D341Med (cell line): ENCODE results near the gene MRE11.
"Not testable (repeated sequence)": the region's sequence is repeated elsewhere in the genome, so short reads cannot be mapped to it uniquely, and the experiment has no call there.

Experiments used
- DNase-seq: peaks from one replicate; pipeline ENCODE4 v3.0.0; 2012; ENCODE audit warnings: low spot score

MRE11 gene

GRCh38 chr11:94506513-94506912 is 12.9 kb upstream of the MRE11 start:
- DNase-seq, result not testable (repeated sequence)

DNA sequence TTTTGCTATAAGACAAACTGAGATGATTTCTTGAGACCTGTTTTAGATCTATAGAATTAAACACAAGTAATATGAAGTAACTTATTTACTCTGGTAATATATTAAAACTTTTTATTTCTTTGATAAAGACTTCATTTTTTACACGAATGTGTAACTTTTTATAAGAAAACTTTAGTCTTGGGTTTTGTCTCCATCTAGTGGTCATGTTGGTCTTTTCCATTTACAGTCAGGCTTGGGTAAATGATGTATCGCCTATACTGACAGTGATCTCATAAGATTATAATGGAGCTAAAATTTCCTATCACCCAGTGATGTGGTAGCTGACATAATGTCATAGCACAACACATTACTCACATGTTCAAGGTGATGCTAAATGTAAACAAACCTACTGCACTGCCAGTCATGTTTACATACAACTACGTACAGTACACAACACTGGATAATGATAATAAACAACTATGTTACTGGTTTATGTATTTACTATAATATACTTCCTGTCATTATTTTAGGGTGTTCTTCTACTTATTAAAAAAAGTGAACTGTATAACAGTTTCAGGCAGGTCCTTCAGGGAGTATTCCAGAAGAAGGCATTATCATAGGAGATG is 11.1 kb upstream of the MRE11 start:
- peak; percentile 41 for DNase-seq

- DNase-seq, result no peak
Measured at GRCh38 chr11:94501522-94501921, 7.9 kb upstream of the MRE11 start.

GRCh38 chr11:94500181-94500580 is 6.5 kb upstream of the MRE11 start:
- no peak for DNase-seq

DNA sequence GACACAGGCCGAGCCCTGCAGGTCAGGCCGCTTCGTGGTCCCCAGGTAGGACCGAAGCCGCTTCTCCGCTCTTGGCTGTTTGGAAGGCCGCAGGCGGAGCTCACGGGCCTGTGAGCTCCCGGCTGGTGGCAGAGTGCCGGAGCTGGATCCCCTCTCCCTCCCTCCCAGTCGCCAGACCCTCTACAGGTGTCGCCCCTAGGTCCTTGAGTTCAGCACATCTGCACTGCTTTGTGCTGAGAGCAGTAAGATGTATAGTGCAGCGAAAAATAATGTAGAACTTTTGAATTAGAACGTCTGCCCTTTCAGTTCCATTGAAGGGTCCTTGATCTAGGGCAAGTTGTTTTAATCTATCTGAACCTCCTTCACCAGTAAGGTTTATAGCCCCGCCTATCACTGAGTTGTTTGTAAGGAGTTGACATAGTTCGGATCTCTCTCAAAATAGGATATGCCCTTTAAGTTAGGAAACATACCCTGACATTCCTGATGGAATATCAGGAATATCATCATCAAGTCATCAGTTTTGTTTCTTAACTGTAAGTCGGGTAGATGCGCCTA is 559 bp upstream of the MRE11 start:
- DNase-seq, result no peak

GRCh38 chr11:94486068-94486467 is 7.6 kb downstream of the MRE11 start:
- no peak for DNase-seq

DNA sequence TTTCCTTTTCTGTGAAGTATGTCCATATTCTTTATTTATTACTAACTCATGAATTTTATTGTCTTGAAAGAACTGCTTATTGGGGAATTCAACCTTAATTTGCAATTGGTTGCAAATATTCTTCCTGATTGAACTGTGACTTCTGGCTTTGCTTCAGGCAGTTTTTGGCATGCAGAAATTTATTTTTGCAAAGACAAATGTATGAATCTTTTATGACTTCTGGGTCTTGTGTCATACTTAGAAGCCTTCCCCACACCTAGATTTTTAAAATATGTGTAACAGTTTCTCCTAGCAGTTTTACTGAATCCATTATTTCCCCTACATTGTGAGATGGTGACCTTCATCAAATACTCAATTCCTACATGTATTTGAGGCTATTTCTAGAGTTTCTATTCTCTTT is 12.3 kb downstream of the MRE11 start:
- no peak for DNase-seq

DNA sequence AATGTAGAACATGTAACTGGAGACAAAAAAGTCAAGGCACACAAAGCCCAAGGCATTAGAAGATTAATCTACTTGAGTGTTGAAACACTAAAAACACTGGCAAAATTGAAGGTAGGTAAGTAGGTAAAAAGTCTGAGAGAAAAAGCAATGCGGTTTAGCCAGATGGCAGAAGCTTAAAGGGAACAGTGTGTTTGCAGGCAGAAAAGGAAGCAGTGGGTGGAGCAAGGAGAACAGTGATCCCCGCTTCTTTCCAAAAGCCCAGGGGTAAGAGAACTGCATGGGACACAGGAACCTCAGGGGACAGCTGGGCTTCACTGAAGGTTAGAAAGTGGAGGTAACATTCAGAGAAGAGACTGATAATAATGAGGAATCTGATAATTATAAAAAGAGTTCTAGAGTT is 16.0 kb downstream of the MRE11 start:
- peak; percentile 49 for DNase-seq

- DNase-seq, result no peak
Measured at GRCh38 chr11:94472916-94473799, 20.5 kb downstream of the MRE11 start.

DNA sequence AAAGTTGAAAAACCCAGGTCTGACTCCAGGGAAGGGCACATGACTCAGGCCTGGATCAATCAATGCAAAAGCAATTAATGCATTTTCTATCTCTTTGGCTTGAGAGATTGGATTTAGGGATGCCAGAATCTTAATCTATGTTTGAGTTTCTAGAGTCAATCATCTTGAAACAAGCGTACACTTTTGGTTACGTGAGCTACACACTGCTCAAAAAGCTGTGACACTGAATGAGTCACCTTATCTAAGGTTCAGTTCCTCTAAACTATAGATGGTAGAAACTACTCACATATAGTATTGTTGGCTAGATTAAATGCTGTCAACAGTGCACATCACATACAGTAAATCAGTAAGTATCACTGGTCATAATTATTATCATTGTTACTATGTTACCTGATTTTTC is 24.2 kb downstream of the MRE11 start:
- DNase-seq, result no peak

DNA sequence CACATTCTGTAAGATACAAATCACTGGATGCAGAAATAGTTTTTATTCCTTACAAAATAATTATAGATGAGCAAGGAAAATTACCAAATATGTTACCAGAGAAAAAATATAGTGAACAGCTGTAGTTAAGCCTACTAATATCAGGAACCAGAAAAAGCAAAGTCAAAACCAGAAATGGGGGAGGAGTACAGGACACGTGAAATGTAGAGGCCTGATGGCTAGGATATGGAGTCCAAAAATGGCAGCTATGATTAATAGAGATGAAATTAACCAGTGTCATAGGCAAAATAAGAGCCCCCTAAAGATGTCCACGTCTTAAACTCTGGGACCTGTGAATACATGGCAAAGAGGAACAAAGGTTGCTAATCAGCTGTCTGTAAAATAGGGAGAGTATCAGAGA is 34.1 kb downstream of the MRE11 start:
- DNase-seq, result no peak

DNA sequence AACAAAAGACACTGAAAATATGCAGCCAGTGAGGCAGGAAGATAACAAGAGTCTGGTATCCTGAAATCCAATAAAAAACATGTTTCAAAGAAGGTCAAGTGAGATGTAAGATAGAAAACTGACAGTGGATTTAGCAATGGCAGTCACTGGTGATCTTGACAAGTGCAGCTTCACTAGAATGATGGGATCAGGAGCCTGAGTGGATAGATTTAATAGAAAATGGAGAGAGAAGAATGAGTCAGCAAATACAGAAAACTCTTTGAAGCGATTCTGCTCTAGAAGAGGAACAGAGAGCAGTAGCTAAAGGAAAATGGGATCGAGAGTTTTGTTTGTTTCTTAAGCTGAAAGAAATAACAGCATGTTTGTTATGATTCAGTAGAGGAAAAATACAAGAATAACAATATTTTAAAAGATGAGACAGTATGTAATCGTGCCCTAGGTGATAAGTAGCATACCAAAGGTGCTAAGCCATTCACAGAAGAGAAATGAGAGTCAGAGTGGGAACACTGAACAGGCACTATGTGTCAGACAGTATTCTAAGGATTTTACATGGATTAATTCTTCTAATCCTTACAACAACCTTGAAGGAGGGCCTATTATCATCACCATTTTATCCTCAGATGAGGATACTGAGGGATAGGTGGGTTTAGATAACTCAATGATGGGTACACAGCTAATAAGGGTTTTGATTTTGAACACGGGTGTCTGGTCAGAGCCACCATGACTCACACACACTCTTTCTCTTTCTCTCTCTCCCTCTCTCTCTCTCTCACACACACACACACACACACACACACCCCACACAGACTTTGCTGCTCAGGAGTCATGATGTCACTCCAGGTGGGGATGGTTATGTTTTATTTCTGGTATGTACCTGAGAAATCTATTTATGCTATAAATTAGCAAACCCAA is 36.3 kb downstream of the MRE11 start:
- DNase-seq, result peak; percentile 31

DNA sequence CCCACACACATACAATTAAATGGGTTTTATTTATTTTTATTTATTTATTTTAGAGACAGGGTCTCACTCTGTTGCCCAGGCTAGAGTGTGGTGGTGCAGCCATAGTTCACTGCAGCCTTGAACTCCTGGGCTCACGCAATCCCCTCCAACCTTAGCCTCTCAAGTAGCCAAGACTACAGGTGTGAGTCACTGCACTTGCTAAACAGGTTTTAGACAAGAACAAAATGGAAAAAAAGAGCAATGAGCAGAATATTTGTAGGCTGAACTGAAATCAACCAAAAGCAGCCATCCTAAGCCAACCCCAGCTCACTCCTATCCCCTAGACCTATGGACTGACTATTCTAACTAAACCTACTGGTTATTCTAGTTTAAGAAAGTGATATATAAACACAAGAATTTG is 37.8 kb downstream of the MRE11 start:
- no peak for DNase-seq

DNA sequence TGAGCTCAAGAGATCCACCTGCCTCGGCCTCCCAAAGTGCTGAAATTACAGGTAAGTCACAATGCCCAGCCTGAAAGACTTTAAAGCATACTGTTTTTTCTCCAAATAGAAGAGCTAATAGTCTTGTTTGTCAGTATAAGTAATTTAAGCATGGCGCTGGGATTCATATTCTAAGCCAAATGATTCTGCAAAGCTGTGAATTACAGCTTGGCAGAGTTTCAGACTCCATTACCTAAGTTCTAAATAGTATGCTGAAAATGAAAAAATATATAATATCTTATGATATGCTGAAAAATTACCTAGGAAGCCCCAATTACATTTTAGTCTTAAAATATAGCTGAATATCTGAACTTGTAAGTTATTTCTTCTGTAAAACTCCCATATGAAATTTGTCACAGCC is 39.3 kb downstream of the MRE11 start:
- no peak for DNase-seq

DNA sequence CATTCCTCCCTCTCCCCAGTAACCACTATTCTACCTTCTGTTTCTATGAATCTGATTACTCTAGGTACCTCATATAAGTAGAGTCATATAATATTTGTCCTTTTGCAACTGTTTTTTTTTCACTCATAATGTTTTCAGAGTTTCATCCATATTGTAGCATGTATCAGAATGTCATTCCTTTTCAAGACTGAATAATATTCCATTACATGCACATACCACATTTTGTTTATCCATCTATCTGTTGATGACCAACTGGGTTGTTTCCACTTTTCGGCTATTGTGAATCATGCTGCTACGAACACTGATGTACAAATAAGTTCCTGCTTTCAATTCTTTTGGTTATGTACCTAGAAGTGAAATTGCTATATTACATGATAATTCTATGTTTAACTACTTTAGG is 40.7 kb downstream of the MRE11 start:
- no peak for DNase-seq

GRCh38 chr11:94450048-94450447 is 43.6 kb downstream of the MRE11 start:
- no peak for DNase-seq

DNA sequence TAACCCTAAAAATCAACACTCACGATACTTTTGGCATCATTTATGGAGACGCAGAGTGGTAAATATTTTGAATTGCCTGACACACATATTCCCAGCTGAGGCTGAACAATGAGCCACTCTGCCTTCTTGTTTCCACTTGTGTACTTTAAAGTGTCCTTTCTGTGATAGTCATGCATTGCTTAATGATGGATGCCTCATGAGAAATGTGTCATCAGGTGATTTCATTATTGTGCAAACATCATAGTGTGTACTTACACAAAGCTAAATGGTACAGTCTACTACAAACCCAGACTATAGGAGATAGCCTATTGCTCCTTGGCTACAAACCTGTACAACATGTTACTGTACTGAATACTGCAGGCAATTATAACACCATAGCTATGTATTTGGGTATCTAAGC is 44.2 kb downstream of the MRE11 start:
- no peak for DNase-seq

DNA sequence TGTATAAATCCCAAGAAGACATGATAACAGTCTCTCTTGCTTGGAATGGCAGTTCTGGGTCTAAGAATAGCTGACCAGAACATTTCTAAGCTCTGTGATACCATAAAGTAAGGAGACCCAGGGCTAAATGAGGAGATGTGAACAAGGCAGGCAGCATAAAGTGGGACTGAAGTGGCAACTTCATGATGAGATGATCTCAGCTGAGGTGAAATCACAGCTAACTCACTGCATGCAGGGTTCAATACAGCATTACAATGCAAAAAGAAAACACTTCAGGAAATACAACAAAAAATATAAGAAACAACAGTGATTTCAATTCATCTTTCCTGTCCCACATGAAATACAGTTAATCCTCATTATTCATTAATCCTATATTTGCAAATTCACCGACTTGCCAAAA is 44.6 kb downstream of the MRE11 start:
- DNase-seq, result no peak

DNA sequence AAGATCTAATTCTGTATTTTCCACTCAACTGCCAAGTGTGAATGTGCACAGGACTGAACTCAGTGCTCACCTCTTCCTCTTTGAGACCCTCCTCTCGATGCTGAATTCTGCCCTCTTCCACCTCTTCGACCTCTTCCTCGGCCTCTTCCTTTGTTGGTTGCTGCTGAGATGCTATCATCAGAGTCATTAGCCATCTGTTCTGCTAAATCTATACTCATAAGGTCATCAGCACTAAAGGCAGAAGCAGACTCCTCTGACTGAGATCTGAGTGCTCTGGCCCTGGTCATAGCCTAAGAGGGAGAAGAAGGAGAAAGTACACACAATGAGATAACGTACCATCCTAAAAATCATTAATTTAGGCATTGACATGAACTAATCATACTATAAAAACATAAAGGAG is 46.5 kb downstream of the MRE11 start:
- DNase-seq, result no peak

DNA sequence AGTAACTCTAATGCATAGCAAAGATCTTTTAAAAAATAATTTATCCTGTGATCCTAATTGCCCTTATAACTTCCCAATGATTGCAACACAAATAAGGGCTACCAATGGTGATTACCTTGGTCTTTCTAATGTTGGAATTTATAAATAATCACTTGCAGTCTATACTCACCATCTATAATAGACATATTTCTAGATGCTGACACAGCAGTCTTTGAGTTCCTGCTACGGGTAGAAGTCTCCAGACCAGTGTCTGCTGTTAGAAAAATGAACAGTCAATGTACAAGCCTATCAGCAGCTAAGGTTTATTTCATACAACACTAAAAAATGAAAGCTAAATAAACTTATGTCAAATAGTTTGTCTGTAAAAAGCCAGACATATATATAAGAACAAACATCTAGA is 48.0 kb downstream of the MRE11 start:
- no peak for DNase-seq

- no peak for DNase-seq
Measured at GRCh38 chr11:94433049-94433448, 60.6 kb downstream of the MRE11 start.

DNA sequence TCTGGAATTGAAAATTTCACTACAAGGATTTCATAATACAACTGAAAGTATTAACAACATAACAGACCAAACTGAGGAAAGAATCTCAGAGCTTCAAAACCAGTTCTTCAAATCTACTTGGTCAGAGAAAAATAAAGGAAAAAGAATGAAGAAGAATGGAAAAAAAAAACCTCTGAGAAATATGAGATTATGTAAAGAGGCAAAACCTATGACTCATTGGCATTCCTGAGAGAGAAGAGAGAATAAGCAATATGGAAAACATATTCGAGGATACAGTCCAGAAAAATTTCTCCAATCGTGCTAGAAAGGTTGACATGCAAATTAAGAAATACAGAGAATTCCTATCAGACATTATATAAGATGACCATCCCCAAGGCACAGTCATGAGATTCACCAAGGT is 69.0 kb downstream of the MRE11 start:
- no peak for DNase-seq
